ENCODE results near the gene ERBIN.
"Not testable (repeated sequence)": the region's sequence is repeated elsewhere in the genome, so short reads cannot be mapped to it uniquely, and the experiment has no call there.

Gene ERBIN

GRCh38 chr5:65926276-65926783, at the start of gene ERBIN:
Gene ERBIN, plus strand, starts transcription at chr5:65926575. Its CDS starts 66,144 bp downstream, at chr5:65992719.
- TF ChIP-seq CTCF (IDR thresholded peaks at IDR 0.05; ENCODE audit: low read depth, low read length, missing control alignments), result no peak
- peak within 1 kb of the TSS; percentile 99 for H3K4me3 ChIP-seq (ENCODE audit: low read depth, low read length)
- DNase-seq (ENCODE audit: low read depth), result no peak

- TF ChIP-seq CTCF (IDR thresholded peaks at IDR 0.05; ENCODE audit: low read depth, low read length, missing control alignments), result no peak
- DNase-seq (ENCODE audit: low read depth), result no peak
- no peak overlapping the region for H3K4me3 ChIP-seq (ENCODE audit: low read depth, low read length)
Measured at GRCh38 chr5:65876970-65877369, 49.4 kb upstream of the ERBIN start.

- not testable (repeated sequence) for DNase-seq (ENCODE audit: low read depth); H3K4me3 ChIP-seq (ENCODE audit: low read depth, low read length)
Measured at GRCh38 chr5:65879668-65880256, 46.6 kb upstream of the ERBIN start.

- no peak for DNase-seq (ENCODE audit: low read depth)
Measured at GRCh38 chr5:65880496-65881072, 45.8 kb upstream of the ERBIN start.

GRCh38 chr5:65882278-65882677, 44.1 kb upstream of the ERBIN start:
- no peak for DNase-seq (ENCODE audit: low read depth)
- H3K4me3 ChIP-seq (ENCODE audit: low read depth, low read length), result no peak overlapping the region
- TF ChIP-seq CTCF (IDR thresholded peaks at IDR 0.05; ENCODE audit: low read depth, low read length, missing control alignments), result no peak

More at GRCh38 chr5:65880496-65881072, 45.8 kb upstream of the ERBIN start:
- no peak for TF ChIP-seq CTCF (IDR thresholded peaks at IDR 0.05; ENCODE audit: low read depth, low read length, missing control alignments)
- no peak overlapping the region for H3K4me3 ChIP-seq (ENCODE audit: low read depth, low read length)

GRCh38 chr5:65883461-65883860, 42.9 kb upstream of the ERBIN start:
- H3K4me3 ChIP-seq (ENCODE audit: low read depth, low read length), result no peak overlapping the region
- no peak for TF ChIP-seq CTCF (IDR thresholded peaks at IDR 0.05; ENCODE audit: low read depth, low read length, missing control alignments)
- DNase-seq (ENCODE audit: low read depth), result no peak

GRCh38 chr5:65886387-65886786, 40.0 kb upstream of the ERBIN start:
- H3K4me3 ChIP-seq (ENCODE audit: low read depth, low read length), result no peak overlapping the region
- no peak for TF ChIP-seq CTCF (IDR thresholded peaks at IDR 0.05; ENCODE audit: low read depth, low read length, missing control alignments)
- DNase-seq (ENCODE audit: low read depth), result no peak

- DNase-seq (ENCODE audit: low read depth); H3K4me3 ChIP-seq (ENCODE audit: low read depth, low read length): not testable (repeated sequence)
Measured at GRCh38 chr5:65892024-65892423, 34.4 kb upstream of the ERBIN start.
